Left hindlimb (tissue), 1 donor: ENCODE results near the gene CASZ1.

ENCODE experiments used
- DNase-seq: peaks from one replicate; pipeline ENCODE4 v3.0.0-alpha.2; 2018

CASZ1 gene

DNA sequence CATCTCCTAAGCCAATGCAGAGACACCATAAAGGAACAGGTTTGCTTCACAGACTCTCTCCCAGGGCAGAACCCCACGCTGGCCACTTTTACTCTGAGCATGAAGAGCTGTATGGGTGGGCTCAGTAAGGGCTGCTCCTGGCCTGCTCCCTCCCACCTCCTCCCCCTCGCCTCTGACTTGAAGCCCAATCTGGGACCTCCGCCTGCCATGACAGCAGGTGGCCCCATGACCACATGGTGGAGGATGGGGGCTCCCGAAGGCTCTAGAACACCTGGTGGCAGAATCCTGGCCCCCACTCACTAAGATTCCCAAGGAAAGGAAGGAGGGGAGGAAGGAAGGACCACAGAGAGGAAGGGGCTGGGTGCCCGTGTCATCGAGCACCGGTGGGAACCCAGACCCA is 23.7 kb downstream of the CASZ1 start:
- DNase-seq: no peak

GRCh38 chr1:10771789-10772188 is 24.7 kb downstream of the CASZ1 start:
- no peak for DNase-seq

DNA sequence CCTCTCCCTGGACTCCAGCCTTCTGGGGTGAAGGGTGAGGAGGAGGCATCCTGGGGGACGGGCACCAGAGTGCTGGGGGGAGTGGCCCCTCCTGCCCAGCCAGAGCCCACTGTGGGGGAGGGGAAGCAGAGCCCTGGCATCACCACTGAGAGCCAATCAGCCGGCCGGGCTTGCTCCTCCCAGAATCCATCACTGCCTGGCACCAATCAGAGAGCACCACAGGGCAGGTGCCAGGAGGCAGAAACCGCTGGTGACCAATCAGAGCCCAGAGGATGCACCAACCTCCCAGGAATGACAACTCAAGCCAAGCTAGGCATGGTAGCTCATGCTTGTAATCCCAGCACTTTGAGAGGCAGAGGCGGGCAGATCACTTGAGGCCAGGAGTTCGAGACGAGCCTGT is 27.9 kb downstream of the CASZ1 start:
- DNase-seq: no peak

DNA sequence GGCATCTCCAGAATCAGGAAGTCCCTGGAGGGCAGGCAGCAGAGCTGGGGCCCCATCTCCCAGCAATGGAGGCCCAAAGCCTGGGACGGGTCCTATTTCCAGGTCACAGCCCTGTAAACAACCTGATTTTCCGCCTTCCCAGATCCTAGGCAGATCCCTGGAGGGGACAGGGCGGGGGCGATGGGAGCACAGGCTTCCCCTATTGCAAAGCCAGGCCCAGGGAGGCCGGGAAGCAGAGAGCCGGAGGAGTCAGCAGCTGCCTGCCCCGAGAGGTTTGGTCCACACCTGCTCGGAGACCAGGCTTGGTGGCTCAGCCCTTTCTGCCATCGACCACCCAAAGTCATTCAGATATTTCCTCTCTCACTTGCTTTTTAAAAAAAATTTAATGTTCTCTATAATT is 29.2 kb downstream of the CASZ1 start:
- DNase-seq: no peak

DNA sequence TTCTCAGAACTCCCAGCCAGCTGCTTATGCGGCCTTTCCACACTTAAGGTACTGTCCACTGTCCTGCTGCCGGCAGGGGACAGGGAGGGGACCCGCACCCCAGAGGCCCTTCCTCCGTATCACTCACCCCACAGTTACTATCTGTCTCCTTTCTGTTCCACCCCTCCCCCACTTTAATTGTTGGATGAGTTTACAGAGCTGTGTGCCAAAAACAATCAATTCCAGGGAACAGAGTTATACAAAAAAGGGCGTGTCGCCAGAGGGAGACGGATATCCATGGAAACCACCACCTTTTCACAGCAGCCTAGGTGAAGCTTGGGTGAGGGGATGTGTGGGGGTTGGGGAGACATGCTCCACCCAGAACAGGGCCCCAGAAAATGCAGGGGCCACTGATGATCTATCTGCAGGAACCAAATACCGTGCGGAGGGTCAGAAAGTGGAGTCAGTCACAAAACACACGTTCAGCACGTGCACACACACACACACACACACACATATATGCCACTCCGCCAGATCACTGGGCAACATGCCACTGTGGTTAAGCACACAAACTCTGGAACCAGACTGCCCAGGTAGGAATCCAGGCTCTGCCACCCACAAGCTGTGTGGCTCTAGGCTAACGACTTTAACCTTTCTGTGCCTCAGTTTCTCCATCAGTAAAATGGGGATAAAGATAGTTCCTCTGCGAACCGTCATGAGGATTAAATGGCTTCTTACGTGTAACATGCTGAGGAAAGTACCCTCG is 30.5 kb downstream of the CASZ1 start:
- DNase-seq: no peak

DNA sequence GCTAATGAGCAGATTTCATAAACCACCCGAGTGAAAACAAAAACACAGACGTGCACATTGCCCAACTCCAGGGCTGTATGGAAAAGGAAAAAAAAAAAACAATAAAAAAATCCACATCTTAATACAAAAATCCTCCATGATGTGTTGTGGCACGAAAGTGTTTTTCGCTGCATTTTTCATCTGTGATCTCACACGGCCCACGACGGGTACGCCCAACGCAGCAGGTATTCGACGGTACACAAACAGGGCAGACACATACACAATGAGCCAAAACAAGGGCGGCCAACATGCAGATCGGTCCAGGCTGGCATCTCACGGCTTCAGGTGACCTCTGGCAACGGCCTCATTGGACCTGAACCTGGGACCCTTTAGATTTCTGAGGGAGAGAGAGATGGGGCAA is 31.1 kb downstream of the CASZ1 start:
- no peak for DNase-seq

DNA sequence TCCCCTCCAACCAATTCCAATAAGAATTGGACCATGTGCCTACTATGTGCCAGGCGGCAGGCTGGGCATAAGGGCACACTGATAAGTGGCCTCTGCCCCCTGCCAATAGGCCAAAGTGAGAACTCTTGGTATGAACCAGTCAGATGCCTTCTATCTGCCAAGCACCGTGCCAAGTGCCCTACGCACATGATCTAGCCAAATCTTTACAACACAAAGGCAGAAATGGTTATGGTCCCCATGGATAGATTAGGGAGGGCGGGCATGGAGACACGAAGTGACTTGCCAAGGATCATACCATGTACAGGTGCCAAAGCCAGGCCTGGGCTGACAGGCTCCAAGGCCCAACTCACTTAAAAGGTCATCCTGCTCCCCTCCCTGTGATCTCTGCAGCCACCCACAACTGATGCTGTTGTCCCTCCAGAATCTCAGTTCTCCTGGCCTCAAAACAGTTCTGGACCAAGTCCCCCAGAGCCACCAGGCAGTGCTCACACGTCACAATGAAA is 32.1 kb downstream of the CASZ1 start:
- DNase-seq: no peak

DNA sequence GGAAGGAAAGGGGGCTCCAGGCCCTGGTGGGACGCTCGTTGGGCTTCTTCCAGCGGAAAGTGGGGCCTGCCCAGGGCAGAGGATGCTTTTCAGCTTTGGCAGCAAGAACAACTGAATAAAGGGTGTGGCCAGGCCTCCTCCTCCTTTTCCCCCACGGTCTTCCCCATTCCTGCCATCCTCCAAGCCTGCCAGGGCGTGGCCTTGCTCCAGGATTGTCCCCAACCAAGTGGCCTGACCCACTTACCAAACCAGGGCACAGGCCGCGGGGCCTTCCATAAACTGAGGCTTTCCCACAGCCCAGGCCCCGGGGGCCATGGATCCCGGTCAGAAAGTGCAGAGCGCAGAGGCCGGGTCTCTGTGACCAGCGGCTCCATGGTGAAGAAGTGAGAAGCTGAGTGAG is 33.6 kb downstream of the CASZ1 start:
- DNase-seq: no peak

GRCh38 chr1:10762153-10762523 is 34.3 kb downstream of the CASZ1 start:
- DNase-seq: no peak

GRCh38 chr1:10761503-10762152 is 34.8 kb downstream of the CASZ1 start:
- no peak for DNase-seq

- DNase-seq: no peak
These were observed 35.6 kb downstream of the CASZ1 start for GRCh38 chr1:10760566-10761502.

DNA sequence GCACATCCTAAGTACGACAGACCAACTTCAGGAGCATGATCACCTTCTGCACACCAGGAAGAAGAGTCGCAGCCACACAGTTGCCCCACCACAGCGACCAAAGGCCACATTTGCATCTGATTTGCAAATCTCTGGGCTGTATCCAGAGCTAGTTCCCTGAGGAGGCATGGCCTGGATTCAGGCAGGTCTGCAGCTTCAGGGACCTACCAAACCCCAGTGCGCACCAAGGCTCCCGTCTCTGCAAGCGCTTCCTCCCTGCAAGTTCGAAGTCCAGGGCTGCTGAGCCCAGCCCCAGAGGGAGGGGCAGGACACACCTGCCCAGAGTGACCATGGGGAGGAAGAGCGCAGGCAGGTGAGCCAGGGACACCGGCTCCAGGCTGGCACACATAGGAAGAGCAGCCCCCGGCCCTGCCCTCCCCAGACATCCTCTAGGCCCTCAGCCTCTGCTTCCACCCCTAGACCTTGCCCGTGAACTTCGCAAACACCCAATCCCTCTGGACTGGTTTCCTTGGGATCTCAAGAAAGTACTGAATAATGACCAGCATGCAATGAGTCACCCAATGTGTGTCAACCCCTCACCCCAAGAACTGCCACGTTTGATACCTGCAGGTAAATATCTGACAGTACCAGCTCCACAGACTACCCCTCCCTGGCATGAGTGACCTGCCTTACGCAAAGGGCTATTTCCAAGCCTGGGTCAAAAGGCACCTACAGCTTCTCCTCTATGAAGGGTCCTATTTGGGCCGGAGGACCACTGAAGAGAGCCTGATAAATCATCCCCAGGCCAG is 36.8 kb downstream of the CASZ1 start:
- DNase-seq: no peak

GRCh38 chr1:10756842-10757241 is 39.6 kb downstream of the CASZ1 start:
- DNase-seq: no peak

- DNase-seq: peak; percentile 65
These were observed 40.4 kb downstream of the CASZ1 start for GRCh38 chr1:10755970-10756521.

- DNase-seq: no peak
These were observed 41.7 kb downstream of the CASZ1 start for GRCh38 chr1:10754568-10755329.

GRCh38 chr1:10753299-10753698 is 43.1 kb downstream of the CASZ1 start:
- DNase-seq: no peak

DNA sequence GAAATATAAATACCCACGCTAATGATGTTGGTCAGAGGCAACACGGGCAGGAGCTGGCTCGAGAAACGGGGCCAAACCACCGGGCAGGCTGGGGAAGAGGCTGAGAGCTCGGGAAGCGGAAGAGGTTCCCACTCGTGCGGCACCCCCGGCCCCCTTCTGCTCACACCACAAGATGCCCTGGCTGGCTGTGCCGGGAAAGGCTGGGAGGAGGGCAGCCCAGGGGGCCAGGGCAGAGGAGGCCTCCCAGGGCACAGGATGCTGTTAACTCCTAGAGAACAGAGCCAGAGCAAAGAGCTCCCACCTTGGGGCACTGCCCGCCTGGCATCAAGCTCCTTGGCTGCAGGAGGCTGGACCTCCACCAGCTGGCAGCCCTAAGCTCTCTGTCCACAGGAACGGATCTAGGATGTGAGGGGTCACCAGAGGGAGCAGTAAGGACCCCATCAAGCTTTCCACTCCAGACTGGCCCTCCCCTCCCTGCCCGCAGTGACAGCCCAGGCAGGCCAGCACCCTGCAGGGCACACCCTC is 44.8 kb downstream of the CASZ1 start:
- no peak for DNase-seq

DNA sequence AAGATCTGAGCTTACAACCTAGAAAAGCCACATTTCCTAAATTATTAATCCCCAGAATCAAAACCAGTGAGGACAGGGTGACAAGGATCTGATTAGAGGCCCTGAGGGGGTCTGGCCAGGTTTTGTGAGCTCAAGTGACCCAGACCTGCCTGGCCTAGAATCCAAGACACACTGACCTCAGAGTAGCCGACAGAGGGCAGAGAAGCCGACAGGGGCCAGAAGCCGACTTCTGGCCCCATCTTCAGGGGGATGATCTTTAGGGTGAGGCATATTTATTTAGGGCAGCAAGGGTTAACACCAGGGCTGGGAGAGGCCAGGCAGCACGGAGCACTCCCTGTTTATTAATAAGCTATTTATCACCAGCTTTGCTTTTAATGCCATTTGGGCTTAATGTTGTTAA is 45.3 kb downstream of the CASZ1 start:
- no peak for DNase-seq

DNA sequence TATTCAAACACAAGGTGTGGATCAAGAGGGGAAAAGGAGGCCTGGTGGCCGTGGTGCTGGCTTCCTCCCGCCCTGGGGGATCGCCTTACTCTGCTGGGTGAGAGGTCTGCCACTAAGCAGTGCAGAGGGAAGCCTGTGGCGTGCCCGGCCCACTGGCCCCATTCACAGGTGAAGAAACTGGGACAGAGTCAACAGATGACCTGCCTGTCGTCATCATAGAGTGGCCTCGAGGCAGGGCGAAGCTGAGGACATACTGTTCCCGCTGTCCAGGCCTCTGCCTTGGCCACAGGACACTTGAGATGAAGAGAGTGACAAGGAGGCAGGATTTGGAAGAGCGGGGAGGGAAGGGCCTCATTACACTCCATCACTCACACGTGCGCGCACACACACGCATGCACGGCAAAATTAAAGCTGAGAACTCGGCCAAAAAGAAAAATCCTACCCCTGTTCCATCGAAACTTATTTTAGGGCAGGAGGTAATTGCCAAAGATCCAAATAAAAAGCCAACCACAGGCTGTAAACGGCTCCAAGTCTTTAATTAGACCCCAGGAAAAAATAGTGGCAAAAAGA is 50.5 kb downstream of the CASZ1 start:
- DNase-seq: no peak

DNA sequence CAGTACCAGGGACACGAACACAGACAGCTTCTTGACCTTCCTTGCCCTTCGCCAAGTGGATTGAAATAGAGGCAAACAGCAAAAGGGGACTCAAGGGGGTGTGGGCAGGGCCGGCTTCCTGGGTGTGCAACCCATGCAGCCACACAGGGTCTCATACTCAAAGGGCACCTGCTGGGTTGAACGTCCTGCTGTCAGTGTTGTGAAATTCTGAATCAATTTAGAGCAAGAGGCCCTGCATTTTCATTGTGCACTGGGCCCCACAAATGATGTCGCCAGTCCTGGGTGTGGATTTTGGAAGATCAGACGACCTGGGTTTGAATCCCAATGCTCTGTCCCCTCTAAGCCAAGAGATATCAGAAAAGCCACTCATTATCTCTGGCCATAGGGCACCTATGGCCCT is 51.1 kb downstream of the CASZ1 start:
- DNase-seq: no peak

DNA sequence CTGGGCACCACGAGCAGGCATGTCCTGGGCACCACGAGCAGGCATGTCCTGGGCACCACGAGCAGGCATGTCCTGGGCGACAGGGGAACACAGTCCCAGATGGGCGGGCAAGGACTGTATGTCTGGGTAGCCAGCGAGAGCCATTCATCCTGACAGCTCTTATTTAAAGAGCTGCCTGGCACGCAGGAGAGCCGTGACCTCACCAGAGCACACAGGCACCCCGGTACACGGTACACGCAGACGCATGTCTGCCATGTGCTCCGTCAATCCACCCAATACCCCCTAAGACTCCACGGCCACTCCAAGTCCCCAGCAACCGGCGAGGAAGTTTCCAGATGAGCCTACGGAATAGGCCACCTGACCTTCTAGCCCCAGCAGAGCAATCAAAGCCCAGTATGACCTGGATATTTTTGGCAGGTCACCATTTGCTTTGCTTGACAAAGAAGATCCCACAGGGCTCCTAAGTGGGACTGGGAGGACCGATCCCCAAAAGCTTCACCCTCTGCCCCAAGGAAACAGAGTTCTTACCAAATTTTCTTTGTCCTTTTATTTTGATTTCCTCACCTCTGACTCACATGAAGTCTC is 51.7 kb downstream of the CASZ1 start:
- DNase-seq: no peak
